GM18526 (cell line): Measurements from ENCODE around the gene MRM3.

Source experiments
- POLR2A ChIP-seq: IDR thresholded peaks from 3 replicates; pipeline ENCODE4 v1.6.1; 2011; ENCODE audit not compliant: insufficient read length; ENCODE audit errors: extremely low read depth

MRM3 gene

GRCh38 chr17:791829-792228 lies 9.7 kb downstream of the MRM3 start:
- TF ChIP-seq POLR2A = no peak

GRCh38 chr17:792277-792676 lies 10.1 kb downstream of the MRM3 start:
- no peak for TF ChIP-seq POLR2A

GRCh38 chr17:794876-795275 lies 12.7 kb downstream of the MRM3 start:
- TF ChIP-seq POLR2A = no peak

- TF ChIP-seq POLR2A = no peak
These were observed 13.1 kb downstream of the MRM3 start for GRCh38 chr17:795276-795675.

- TF ChIP-seq POLR2A = no peak
These were observed 13.6 kb downstream of the MRM3 start for GRCh38 chr17:795721-796120.

- TF ChIP-seq POLR2A = no peak
These were observed 14.5 kb downstream of the MRM3 start for GRCh38 chr17:796609-797008.

- no peak for TF ChIP-seq POLR2A
These were observed 15.2 kb downstream of the MRM3 start for GRCh38 chr17:797236-797840.

- TF ChIP-seq POLR2A = no peak
These were observed 16.1 kb downstream of the MRM3 start for GRCh38 chr17:798246-798645.

- TF ChIP-seq POLR2A = no peak
These were observed 17.1 kb downstream of the MRM3 start for GRCh38 chr17:799261-799660.

GRCh38 chr17:800446-801242 lies 18.5 kb downstream of the MRM3 start:
- TF ChIP-seq POLR2A = no peak

- no peak for TF ChIP-seq POLR2A
These were observed 19.5 kb downstream of the MRM3 start for GRCh38 chr17:801660-802059.

- TF ChIP-seq POLR2A = no peak
These were observed 20.3 kb downstream of the MRM3 start for GRCh38 chr17:802481-802880.

GRCh38 chr17:802901-803881 lies 21.0 kb downstream of the MRM3 start:
- TF ChIP-seq POLR2A = no peak

- TF ChIP-seq POLR2A = no peak
These were observed 22.6 kb downstream of the MRM3 start for GRCh38 chr17:804541-805435.

GRCh38 chr17:806346-806745 lies 24.2 kb downstream of the MRM3 start:
- TF ChIP-seq POLR2A = no peak
